ENCODE measurements around the gene SULT1C3. TPM values are rescaled to one million over a fixed set of nuclear protein-coding genes. Genes with fewer than 3 reads are reported as not detected.

The SULT1C3 gene
- total and polyA plus RNA-seq, 2 donors (not counting 1 experiment from before 2014, with no cell fraction given), result not detected

DNA sequence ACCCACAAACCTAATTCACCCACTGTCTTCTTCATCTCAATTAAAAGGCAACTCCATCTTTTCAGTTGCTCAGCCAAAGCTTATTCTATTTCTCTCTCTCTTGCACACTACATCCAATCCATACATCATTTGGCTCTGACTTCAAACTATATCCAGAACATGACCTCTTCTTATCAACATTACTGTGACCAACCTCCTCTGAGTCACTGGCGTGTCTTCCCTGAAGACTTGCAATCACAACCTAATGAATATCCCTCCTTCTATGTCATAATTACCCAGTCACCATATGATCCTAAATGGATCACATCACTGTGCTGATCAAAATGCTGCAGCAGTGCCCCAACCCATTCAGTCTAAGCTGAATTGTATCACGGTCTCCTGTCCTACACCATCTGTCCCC lies 22.6 kb upstream of the SULT1C3 start:
- Histone ChIP-seq H3K27me3 (replicated peaks in 1 of 4; ENCODE audit: control extremely low read depth in 1 of 4, control insufficient read depth in 3 of 4, insufficient read depth in 4 of 4, low read length in 3 of 4) (no peaks in the 10 kb centered on the region), H3K4me1 (ENCODE audit: control insufficient read depth in 2 of 2, insufficient read depth in 2 of 2, low read length in 2 of 2) (no peaks in the 10 kb centered on the region), H3K36me3 (replicated peaks in 1 of 2; ENCODE audit: control extremely low read depth in 1 of 2, control insufficient read depth in 1 of 2, extremely low read depth in 1 of 2, insufficient read depth in 2 of 2, low read length in 1 of 2) (no peaks in the 10 kb centered on the region), H3K4me2 (replicated peaks; ENCODE audit: low read depth, low read length, poor library complexity, severe bottlenecking) (no peak overlapping the region), H3K9me3 (ENCODE audit: control extremely low read depth in 1 of 3, control insufficient read depth in 2 of 3, insufficient read depth in 1 of 3, low read length in 2 of 3) (no peaks in the 10 kb centered on the region), H3K27ac (ENCODE audit: low read length in 2 of 2) (no peak overlapping the region), H3K79me2 (ENCODE audit: control insufficient read depth, insufficient read depth, low read length) (no peaks in the 10 kb centered on the region), H3K4me3 (ENCODE audit: control extremely low read depth in 1 of 5, extremely low read depth in 1 of 5, insufficient read depth in 1 of 5, low read depth in 2 of 5, low read length in 4 of 5) (no peak overlapping the region), H2AFZ (ENCODE audit: insufficient read depth, low read depth, low read length, poor library complexity, severe bottlenecking) (no peak overlapping the region), H3K9ac (ENCODE audit: low read length) (no peak overlapping the region), H4K20me1 (ENCODE audit: control insufficient read depth, insufficient read depth, low read length, poor library complexity, severe bottlenecking) (no peaks in the 10 kb centered on the region)
- intact Hi-C loops (cut with micrococcal nuclease), result no loop called here
- Mint-ChIP-seq H3K4me1 (no peaks in the 10 kb centered on the region), H3K9me3 (ENCODE audit: insufficient read depth) (no peaks in the 10 kb centered on the region), H3K27ac (no peak overlapping the region), H3K4me3 (no peak overlapping the region), H3K27me3 (peaks cover 2% of the 10 kb centered on the region)
- ChIA-PET POLR2A (no interaction called here), CTCF (no interaction called here)
- 90% methylated on average over 2 of the region's 2 CpGs for WGBS (ENCODE audit: insufficient coverage)
- ATAC-seq (ENCODE audit: low read depth) (no peak), DNase-seq (no peak)
- TF ChIP-seq, protein P1, sequence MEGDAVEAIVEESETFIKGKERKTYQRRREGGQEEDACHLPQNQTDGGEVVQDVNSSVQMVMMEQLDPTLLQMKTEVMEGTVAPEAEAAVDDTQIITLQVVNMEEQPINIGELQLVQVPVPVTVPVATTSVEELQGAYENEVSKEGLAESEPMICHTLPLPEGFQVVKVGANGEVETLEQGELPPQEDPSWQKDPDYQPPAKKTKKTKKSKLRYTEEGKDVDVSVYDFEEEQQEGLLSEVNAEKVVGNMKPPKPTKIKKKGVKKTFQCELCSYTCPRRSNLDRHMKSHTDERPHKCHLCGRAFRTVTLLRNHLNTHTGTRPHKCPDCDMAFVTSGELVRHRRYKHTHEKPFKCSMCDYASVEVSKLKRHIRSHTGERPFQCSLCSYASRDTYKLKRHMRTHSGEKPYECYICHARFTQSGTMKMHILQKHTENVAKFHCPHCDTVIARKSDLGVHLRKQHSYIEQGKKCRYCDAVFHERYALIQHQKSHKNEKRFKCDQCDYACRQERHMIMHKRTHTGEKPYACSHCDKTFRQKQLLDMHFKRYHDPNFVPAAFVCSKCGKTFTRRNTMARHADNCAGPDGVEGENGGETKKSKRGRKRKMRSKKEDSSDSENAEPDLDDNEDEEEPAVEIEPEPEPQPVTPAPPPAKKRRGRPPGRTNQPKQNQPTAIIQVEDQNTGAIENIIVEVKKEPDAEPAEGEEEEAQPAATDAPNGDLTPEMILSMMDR (IDR thresholded peaks at IDR 0.05), result no peak
- no peak for TF ChIP-seq EZH2 (IDR thresholded peaks at IDR 0.05; ENCODE audit: borderline replicate concordance, insufficient read depth, low read depth, low read length, poor library complexity, severe bottlenecking)

DNA sequence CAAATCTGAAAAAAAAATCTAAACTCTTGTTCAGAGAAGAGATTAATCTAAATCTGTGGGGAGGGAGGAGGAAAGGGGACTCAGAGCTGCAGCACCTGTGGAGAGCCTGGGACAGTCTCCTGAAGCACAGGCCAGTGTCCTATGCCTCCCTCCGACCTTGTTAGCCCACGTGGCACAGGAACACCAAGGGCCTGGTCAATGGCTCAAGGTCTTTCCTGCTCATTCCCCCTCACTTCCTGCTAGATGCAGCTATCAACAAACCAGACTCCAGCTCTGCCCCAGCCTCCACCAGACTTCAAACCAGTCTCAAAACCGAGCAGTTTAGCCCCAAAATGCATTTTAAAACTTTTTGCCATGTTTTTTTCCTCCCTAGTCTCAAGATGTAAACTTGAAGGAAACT lies 20.1 kb upstream of the SULT1C3 start:
- H2AFZ ChIP-seq (ENCODE audit: insufficient read depth, low read depth, low read length, poor library complexity, severe bottlenecking), result no peak overlapping the region
- H3K36me3 ChIP-seq (replicated peaks in 1 of 2; ENCODE audit: control extremely low read depth in 1 of 2, control insufficient read depth in 1 of 2, extremely low read depth in 1 of 2, insufficient read depth in 2 of 2, low read length in 1 of 2), result no peaks in the 10 kb centered on the region
- no peak overlapping the region for H3K27ac ChIP-seq (ENCODE audit: low read length in 2 of 2)

More for the DNA sequence above, 20.1 kb upstream of the SULT1C3 start:
- no peak overlapping the region for H3K27ac Mint-ChIP-seq
- Histone ChIP-seq H3K79me2 (ENCODE audit: control insufficient read depth, insufficient read depth, low read length) (no peaks in the 10 kb centered on the region), H3K9ac (ENCODE audit: low read length) (no peak overlapping the region), H3K4me2 (replicated peaks; ENCODE audit: low read depth, low read length, poor library complexity, severe bottlenecking) (no peak overlapping the region), H3K27me3 (replicated peaks in 1 of 4; ENCODE audit: control extremely low read depth in 1 of 4, control insufficient read depth in 3 of 4, insufficient read depth in 4 of 4, low read length in 3 of 4) (no peaks in the 10 kb centered on the region), H4K20me1 (ENCODE audit: control insufficient read depth, insufficient read depth, low read length, poor library complexity, severe bottlenecking) (no peaks in the 10 kb centered on the region), H3K4me3 (ENCODE audit: control extremely low read depth in 1 of 5, extremely low read depth in 1 of 5, insufficient read depth in 1 of 5, low read depth in 2 of 5, low read length in 4 of 5) (no peak overlapping the region), H3K4me1 (ENCODE audit: control insufficient read depth in 2 of 2, insufficient read depth in 2 of 2, low read length in 2 of 2) (no peaks in the 10 kb centered on the region), H3K9me3 (ENCODE audit: control extremely low read depth in 1 of 3, control insufficient read depth in 2 of 3, insufficient read depth in 1 of 3, low read length in 2 of 3) (peaks cover 0 to 6% (median 5%) of the 10 kb centered on the region in 3 donors)
- TF ChIP-seq, protein P1 (IDR thresholded peaks at IDR 0.05), result no peak
- no peak for TF ChIP-seq EZH2 (IDR thresholded peaks at IDR 0.05; ENCODE audit: borderline replicate concordance, insufficient read depth, low read depth, low read length, poor library complexity, severe bottlenecking)
- no peak for ATAC-seq (ENCODE audit: low read depth)
- peaks cover 2% of the 10 kb centered on the region for H3K27me3 Mint-ChIP-seq
- H3K4me3 Mint-ChIP-seq, result no peak overlapping the region
- 21% methylated on average over 2 of the region's 3 CpGs for WGBS (ENCODE audit: insufficient coverage)
- CTCF ChIA-PET, result no interaction called here
- DNase-seq, result no peak
- intact Hi-C loops (cut with micrococcal nuclease), result no loop called here
- no peaks in the 10 kb centered on the region for H3K4me1 Mint-ChIP-seq
- H3K9me3 Mint-ChIP-seq (ENCODE audit: insufficient read depth), result peaks cover 8% of the 10 kb centered on the region
- POLR2A ChIA-PET, result no interaction called here
